Right renal pelvis (tissue), 4 donors: ENCODE data around the gene BMP8A. TPM values are rescaled to one million over a fixed set of nuclear protein-coding genes. Genes with fewer than 3 reads are reported as not detected.
"Not testable (repeated sequence)": the region's sequence is repeated elsewhere in the genome, so short reads cannot be mapped to it uniquely, and the experiment has no call there.

ENCODE experiments used
- DNase-seq, 4 donors: peaks; one replicate each; pipeline ENCODE4 v3.0.0-alpha.2; 2013; ENCODE audit warnings: low read depth in 4 of 4, low spot score in 3 of 4, missing footprints in 1 of 4
- polyA plus RNA-seq, 4 donors: library from polyadenylated mRNA; unstranded; fragments of 120-200 nt; gene quantifications; one replicate each; pipeline ENCODE4 v1.2.1, GENCODE V29; 2013; ENCODE audit not compliant: insufficient read length in 4 of 4

The BMP8A gene
- polyA plus RNA-seq, 4 donors = 0.32 to 0.86 (median 0.50) TPM

DNA sequence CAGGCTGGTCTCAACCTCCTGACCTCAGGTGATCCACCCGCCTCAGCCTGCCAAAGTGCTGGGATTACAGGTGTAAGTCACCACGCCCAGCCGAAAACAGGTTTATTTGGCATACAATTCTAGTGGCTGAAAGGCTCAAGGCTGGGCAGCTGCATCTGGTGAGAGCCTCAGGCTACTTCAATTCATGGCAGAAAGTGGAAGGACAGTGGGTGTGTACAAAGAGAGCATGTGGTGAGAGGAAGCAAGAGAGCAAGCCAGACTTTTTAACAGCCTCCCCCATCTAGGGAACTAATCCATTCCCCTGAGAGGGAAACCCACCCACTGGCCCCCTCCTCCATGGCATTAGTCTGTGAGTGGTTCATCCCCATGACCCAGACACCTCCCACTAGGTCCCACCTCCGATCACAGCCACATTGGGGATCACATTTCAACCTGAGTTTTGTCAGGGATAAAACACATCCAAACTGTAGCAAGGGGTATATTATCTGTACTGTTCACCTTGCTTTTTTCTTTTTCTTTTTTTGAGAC, 9.5 kb downstream of the BMP8A start:
- no peak for DNase-seq

DNA sequence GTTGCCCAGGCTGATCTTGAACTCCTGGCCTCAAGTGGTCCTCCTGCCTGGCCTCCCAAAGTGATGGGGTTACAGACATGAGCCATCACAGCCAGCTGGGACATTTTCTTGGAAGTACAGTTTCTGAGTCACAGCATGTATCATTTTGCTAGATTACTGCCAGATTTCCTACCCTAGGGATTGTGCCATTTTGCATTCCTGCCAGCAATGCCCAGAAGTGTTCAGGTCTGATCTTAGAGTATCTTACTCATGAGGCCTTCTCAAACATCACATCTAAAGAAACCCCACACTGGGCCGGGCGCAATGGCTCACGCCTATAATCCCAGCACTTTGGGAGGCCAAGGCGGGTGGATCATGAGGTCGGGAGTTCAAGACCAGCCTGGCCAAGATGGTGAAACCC, 10.2 kb downstream of the BMP8A start:
- DNase-seq = no peak

DNA sequence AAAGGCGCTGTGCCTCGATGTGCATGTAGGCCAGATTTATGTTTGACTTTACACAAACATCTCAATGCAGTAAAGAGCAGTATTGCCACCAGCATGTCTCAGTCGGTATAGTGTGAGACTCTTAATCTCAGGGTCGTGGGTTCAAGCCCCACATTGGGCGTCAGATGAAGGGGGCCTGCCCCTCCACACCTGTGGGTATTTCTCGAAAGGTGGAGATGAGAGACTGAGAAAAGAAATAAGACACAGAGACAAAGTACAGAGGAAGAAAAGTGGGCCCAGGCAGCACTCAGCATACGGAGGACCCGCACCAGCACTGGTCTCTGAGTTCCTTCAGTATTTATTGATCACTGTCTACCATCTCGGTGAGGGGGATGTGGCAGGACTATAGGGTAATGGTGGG, 13.0 kb downstream of the BMP8A start:
- DNase-seq = not testable (repeated sequence)

DNA sequence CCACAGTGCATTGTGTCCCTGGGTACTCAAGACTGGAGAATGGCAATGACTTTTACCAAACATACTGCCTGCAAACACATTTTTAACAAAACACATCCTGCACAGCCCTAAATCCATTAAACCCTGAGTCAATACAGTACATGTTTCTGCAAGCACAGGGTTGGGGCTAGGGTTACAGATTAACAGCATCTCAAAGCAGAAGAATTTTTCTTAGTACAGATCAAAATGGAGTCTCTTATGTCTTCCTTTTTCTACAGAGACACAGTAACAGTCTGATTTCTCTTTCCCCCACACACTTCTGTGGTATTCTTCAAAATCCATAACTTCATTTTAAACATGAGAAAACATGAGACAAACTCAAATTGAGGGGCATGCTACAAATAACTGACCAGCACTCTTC, 13.9 kb downstream of the BMP8A start:
- DNase-seq = no peak

DNA sequence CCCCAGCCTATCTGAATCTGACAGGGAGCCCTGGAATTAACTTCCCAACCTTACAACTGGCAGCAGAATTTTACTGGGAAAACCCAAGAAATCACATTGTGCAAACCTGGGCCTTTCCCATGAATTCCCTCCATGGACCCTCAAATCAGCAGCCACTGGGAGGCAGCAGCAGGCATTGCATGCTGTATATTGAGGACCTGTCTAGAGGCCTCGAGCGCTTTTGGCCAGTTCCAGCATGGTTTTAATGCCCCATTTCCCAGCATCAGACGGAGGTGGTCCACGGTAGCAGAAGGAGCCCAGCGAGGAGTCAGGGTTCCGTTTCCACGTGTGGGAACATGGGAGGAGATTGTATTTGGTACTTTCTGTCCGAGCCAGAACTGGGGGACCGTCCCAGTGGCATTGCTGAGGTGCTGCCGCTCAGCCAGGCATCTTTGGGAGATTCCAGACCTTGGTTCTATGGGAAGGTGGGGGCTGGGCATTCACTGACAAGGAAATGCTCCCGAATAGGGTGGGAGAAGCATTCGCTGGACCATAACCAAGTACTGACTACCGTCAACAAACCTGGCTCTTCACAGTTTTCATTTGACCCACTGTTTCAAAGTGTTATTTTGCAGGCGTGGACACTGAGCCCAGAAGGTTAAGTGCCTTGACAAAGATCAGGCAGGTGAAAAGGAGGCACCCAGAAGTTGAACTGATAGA, 15.9 kb downstream of the BMP8A start:
- no peak for DNase-seq

DNA sequence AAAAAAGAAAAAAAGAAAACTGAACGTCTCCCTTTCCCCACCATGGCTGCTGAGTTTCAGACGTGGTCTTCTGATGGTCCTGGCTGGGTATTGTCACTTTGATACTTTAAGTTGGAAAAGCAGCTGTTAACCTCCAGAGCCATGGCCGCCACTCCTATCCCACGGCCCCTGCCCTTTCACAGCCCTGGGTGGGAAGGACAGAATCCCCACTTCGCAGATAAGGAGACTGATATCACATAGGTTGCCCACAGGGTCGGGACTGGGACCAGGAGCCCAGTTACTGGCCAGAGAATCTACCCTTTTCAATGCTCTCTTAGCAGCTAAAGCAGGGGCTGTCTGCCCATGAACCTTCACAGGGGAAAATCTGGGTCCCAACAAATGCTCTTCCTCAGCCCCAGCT, 16.8 kb downstream of the BMP8A start:
- no peak for DNase-seq

DNA sequence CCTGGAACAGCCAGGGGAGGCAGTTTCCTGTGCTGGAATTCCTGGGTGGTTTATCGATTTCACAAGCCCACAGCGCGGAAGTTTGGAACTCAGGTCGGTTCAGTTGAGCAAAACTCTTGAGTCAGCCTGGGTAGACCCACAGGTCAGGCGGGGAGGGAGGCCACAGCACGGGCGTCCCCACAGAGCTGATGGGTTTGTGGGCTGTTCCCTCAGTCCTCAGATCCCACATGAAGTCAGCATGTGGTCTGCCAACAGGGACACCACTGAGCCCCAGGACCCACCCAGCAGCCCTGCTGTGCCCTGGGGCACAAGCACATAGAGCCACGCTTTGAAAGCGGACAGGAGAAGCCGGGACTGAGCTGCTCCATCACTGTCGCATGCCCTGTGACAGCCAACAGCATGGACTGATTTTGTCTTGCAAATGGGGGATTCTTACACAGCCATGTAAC, 17.4 kb downstream of the BMP8A start:
- no peak for DNase-seq

DNA sequence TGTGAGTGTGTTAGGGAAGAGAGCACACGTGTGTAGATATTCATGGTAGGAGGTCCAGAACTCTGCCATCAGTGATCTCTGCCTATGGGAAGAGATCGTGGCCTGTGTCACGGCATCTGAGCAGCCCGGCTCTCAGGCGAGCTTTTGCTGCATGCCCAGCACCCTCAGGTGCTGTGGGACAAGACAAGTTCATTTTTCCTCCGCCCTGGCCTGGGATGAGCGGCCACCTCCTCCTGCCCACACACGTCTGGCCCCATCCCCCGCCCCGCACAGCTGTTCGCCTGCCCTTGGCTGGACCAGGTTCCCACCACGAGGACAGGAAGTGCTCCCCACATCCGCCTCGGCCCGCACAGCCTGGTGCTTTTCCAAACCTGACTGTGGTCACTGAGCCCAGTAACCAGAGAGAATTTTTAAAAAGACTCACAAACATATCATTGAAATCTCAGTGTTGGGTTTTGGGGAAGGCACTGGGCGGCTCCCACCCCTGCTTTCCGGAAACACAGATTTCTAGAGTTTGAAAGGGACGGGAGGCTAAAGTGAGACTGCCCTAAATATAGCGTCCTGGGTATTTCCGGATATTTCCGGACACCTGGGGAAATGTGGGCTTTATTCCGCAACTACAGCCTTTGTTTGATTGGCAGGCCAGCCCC, 18.0 kb downstream of the BMP8A start:
- DNase-seq = no peak

DNA sequence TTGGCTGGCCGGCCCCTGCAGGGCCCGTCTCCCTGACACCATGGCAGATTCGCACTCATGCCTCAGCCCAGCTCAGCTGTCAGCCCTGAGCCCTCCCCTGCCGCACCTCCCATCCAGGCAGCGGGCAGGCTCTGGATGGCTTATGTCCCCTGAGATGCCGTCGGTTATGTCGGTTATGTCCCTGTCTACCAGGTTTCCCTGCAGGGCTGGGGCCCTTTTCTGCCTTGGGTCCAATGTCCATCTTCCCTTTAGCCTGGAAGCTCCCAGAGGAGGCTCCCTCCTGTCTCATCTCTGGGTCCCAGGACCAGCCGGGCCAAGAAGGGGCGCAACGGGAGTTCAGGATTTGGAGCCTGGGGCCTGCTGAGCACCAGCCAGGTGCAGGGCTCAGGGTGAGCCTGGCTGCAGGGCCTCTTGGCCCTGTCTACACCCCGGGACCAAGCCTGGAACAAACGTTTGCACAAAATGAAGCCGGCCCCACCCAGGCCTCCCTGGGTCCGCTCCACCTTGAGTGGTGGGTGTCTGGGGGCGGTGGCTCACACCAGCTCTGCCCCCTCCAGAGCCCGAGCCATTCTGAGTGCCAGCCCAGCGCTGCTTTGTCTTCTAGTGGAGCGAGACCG, 19.2 kb downstream of the BMP8A start:
- DNase-seq = not testable (repeated sequence)

DNA sequence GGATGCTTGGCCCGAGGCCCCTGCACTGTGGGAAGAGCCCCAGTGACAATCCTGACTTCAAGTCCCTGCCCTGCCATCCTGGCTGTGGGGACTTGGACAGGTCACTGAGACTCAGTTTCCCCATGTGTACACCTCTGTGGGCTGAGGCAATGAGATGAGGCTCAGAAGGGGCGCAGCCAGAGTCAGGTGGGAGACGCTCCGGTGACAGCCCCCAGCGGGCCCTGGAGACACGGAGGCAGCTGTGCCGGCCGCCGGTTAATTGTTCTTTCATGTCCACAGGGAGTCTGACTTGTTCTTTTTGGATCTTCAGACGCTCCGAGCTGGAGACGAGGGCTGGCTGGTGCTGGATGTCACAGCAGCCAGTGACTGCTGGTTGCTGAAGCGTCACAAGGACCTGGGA, 20.0 kb downstream of the BMP8A start:
- not testable (repeated sequence) for DNase-seq

DNA sequence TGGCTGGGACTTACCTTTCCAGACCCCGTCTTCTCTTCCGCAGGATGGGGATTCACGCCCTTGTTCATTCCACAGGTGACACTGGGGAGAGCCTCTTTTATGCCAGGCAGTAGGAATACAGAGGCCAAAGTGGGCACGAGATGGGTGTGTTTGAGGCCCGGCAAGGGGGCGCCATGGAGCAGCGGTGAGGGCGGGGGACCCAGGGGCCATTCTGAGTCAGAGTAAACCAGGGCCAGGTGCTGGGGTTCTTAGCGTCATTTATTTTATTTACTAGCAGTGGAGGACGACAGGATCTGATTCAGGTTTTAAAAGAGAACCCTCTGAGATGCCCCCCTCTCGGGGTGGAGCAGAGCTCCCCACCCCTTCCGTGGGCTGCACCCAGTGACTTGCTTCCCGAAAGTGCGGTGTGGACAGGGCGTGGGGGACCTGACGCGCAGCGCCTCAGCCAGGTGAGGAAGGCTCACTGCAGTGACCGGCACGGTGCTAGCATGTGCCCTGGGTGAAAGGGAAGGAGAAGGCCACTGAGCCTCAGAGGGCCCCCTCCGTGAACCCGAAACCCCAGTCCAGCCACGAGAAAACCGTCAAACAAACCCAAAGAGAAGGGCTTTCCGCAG, 20.9 kb downstream of the BMP8A start:
- not testable (repeated sequence) for DNase-seq

DNA sequence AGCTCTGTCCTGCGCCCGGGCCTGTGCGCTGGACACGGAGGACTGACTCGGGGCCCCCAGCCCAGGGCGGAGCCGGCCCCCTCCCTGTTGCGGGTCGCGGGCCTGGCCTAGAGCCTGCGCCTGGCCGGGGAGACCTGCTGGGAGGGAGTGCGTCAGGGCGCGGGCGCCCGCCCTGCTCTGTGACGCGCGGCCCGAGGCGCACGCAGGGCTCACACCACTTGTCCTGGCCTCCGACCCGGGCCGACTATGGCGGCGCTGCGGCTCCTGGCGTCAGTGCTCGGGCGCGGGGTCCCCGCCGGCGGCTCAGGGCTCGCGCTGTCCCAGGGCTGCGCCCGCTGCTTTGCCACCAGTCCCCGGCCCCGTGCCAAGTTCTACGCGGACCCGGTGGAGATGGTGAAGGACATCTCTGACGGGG, 23.3 kb downstream of the BMP8A start:
- not testable (repeated sequence) for DNase-seq

DNA sequence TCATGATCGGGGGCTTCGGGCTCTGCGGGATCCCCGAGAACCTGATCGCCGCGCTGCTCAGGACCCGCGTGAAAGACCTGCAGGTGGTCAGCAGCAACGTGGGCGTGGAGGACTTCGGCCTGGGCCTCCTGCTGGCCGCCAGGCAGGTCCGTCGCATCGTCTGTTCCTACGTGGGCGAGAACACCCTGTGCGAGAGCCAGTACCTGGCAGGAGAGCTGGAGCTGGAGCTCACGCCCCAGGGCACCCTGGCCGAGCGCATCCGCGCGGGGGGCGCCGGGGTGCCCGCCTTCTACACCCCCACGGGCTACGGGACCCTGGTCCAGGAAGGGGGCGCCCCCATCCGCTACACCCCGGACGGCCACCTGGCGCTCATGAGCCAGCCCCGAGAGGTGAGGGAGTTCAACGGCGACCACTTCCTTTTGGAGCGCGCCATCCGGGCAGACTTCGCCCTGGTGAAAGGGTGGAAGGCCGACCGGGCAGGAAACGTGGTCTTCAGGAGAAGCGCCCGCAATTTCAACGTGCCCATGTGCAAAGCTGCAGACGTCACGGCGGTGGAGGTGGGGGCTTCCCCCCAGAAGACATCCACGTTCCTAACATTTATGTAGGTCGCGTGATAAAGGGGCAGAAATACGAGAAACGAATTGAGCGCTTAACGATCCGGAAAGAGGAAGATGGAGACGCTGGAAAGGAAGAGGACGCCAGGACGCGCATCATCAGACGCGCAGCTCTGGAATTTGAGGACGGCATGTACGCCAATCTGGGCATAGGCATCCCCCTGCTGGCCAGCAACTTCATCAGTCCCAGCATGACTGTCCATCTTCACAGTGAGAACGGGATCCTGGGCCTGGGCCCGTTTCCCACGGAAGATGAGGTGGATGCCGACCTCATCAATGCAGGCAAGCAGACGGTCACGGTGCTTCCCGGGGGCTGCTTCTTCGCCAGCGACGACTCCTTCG, 24.0 kb downstream of the BMP8A start:
- DNase-seq = not testable (repeated sequence)

DNA sequence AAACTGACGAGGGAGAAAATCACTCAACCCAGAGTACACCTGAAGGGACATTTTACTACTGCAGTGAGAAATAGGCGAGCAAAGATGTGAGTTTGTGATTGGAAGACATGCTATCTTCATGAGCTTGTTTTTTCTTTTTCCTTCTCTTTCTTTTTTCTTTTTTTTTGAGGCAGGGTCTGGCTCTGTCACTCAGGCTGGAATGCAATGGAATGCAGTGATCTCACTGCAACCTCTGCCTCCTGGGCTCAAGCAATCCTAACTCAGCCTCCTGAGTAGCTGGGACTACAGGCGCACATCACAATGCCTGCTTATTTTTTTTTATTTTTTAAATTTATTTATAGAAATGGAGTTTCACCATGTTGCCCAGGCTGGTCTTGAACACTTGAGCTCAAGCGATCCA, 25.4 kb downstream of the BMP8A start:
- not testable (repeated sequence) for DNase-seq

DNA sequence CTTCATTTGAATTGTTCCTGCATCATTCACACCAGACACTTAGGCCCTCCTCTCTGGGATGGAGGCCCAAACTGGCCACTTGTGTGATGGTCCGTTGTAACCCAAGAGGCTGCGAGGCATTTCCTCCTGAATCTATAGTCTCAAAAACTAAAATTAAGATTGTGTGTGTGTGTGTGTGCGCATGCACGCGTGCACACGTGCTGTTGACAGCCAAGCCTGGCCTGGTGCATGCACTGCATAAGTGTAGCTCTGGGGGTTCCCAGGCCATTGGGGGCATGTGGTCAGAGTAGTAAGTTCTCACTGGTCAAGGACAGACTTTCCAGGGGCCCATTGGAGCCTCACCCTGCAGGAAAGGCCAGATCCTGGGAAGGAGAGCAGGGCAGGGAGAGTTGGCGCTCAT, 26.5 kb downstream of the BMP8A start:
- not testable (repeated sequence) for DNase-seq

DNA sequence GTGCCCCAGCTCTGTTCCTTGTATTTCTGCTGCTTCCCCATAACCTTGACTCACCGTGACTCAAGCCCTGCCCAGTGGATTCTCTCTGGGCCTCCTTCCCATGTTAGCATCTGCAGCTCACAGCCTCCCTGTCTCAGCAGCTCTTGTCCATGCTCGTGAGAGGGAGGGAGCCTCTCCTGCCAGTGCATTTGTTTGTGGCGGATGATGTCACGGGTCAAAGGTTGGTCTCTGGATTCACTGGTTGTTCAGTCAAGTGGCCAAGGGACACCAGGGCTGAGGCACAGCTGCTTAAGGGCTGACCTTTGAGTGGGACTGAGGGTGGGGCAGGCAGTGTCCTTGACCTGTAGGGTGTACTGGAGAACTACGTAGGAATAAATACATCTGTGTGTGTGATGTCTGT, 27.9 kb downstream of the BMP8A start:
- not testable (repeated sequence) for DNase-seq

DNA sequence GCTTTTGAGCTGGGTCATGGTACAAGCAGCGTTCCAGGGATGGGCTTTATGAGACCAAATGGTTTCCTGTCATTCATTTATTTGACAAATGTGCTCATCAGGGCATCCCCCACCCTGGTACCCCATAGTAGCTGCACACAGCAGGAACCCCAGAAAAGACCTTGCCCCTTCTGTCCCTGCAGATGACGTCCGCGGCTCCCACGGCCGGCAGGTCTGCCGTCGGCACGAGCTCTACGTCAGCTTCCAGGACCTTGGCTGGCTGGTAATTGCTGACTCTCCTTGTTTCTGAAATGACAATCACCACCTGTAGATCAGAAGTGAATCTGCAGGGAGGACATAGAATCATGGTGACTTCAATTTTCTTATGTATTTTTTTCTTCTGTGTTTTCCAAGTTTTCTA, 30.8 kb downstream of the BMP8A start:
- not testable (repeated sequence) for DNase-seq

DNA sequence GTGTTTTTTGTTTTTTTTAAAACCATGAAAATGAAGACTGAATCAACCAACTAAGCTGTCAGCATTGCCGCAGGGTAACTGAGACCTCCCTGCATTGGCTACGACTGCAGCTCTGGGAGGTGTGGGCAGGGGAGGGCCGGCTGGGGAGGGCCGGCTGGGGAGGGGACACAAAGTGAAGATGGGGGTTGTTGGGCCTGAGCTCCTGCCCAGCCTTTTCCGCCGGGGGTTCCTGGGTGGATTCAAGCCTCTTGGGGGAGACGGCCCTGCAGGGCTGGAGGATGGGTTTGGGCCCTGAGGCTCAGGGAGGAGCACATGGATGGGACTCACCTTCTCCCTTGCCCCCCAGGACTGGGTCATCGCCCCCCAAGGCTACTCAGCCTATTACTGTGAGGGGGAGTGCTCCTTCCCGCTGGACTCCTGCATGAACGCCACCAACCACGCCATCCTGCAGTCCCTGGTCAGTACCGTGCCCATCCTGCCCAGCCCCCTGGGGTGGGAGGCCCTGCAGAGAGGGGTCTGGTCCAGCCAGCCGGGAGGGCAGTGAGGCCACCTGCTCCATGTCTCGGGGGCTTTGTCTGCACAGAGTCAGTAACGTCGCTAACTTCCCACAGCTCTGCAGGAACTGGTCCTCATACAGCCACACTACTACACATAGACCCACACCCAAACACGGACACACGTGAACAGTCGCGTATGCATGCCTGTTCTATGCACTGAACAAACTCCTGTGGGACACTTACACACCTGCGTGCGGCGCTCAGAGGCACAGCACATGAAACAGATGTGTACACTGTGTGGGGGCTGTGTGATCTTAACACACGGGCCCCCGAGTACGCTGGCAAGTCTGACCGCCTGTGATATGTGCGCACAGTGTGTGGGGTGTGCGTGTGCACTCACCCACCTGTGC, 31.5 kb downstream of the BMP8A start:
- DNase-seq = no peak

DNA sequence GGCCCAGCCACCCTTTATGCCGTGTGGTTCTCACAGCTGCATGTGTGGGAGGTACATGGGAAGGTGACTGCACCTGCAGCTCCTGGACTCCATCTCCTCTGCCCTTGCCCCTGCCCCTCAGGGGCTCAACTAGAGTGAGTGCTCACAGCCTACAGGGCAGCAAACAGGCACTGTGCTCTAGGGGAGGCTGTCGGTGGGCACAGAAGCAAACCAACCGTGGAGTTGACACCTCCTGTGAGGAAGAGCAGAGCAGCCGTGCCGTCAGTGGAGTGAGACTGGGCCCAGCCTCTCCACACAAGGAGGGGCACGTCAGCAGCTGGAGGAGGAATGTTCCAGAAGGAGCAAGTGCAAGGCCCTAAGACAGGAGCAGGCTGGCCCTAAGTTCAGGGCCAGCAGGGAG, 32.7 kb downstream of the BMP8A start:
- DNase-seq = no peak
